IMR-90 (cell line): ENCODE results near the gene SAP30BP. TPM values are rescaled to one million over a fixed set of nuclear protein-coding genes. Genes with fewer than 3 reads are reported as not detected.

Source experiments
- ATAC-seq: fragments of 200-7000 bp; cut with Tn5 transposase; 2 replicates; pipeline ENCODE4 v1.9.1; 2020; ENCODE audit warnings: low read depth, mild to moderate bottlenecking, moderate library complexity
- BruUV-seq: library from RNA; stranded (reverse); fragments of 400-500 nt; replicated peaks from 2 replicates; lab custom pipeline; 2021; lab: Mats Ljungman, UMichigan
- CTCF ChIA-PET: fragments of 300-600 bp; formaldehyde crosslinking; extraction: SDS; loops from one replicate; lab custom pipeline; 2021; ENCODE audit warnings: antibody characterized with exemption; lab: Yijun Ruan, JAX
- POLR2A ChIA-PET: fragments of 300-600 bp; sonication (Branson Sonifier 250); formaldehyde crosslinking; loops from one replicate; lab custom pipeline; 2022; ENCODE audit warnings: antibody characterized with exemption; ENCODE audit not compliant: unreplicated experiment; lab: Charles Lee
- DNase-seq: peaks from one replicate; pipeline ENCODE4 v3.0.0; 2013
- H2AFZ ChIP-seq: replicated peaks from 2 replicates; pipeline ENCODE3; 2013; ENCODE audit warnings: low read length, mild to moderate bottlenecking; ENCODE audit not compliant: poor library complexity
- H2AK5ac ChIP-seq: 2 replicates; pipeline ENCODE4 v1.6.1; 2013; ENCODE audit warnings: low read depth, low read length, inconsistent platforms
- H2AK9ac ChIP-seq: replicated peaks from 2 replicates; pipeline ENCODE3; 2013; ENCODE audit warnings: mild to moderate bottlenecking, low read depth, low read length, moderate library complexity; ENCODE audit not compliant: poor library complexity
- H2BK120ac ChIP-seq: 2 replicates; pipeline ENCODE4 v1.6.1; 2013; ENCODE audit warnings: low read depth, low read length, inconsistent platforms
- H2BK15ac ChIP-seq: 3 replicates; pipeline ENCODE4 v1.6.1; 2013; ENCODE audit warnings: low read depth, low read length, inconsistent platforms
- H2BK20ac ChIP-seq: 2 replicates; pipeline ENCODE4 v1.6.1; 2013; ENCODE audit warnings: low read depth, mild to moderate bottlenecking, inconsistent platforms, low read length, moderate library complexity
- H2BK5ac ChIP-seq: 2 replicates; pipeline ENCODE4 v1.6.1; 2013; ENCODE audit warnings: mild to moderate bottlenecking, low read depth, low read length, inconsistent platforms; ENCODE audit not compliant: poor library complexity, severe bottlenecking
- H3K14ac ChIP-seq: replicated peaks from 2 replicates; pipeline ENCODE4 v1.6.1; 2013; ENCODE audit warnings: low read depth, low read length, inconsistent platforms
- H3K18ac ChIP-seq: 2 replicates; pipeline ENCODE4 v1.6.1; 2013; ENCODE audit warnings: low read depth, low read length, control low read depth
- H3K23ac ChIP-seq: 2 replicates; pipeline ENCODE4 v1.6.1; 2013; ENCODE audit warnings: low read depth, low read length, inconsistent platforms
- H3K27ac ChIP-seq: 2 replicates; pipeline ENCODE4 v1.5.1; 2013; ENCODE audit warnings: mild to moderate bottlenecking, control low read depth, low read length; ENCODE audit not compliant: insufficient read depth
- H3K27me3 ChIP-seq: 2 replicates; pipeline ENCODE4 v1.6.1; 2013; ENCODE audit warnings: low read length; ENCODE audit not compliant: control insufficient read depth, insufficient read depth
- H3K36me3 ChIP-seq: 2 replicates; pipeline ENCODE4 v1.6.1; 2013; ENCODE audit warnings: low read length, mixed read lengths; ENCODE audit not compliant: control insufficient read depth, insufficient read depth
- H3K4ac ChIP-seq: 2 replicates; pipeline ENCODE4 v1.6.1; 2013; ENCODE audit warnings: low read depth, low read length, inconsistent platforms
- H3K4me1 ChIP-seq: 2 replicates; pipeline ENCODE4 v1.6.1; 2013; ENCODE audit warnings: low read length, mixed read lengths; ENCODE audit not compliant: control insufficient read depth, insufficient read depth
- H3K4me2 ChIP-seq: 2 replicates; pipeline ENCODE4 v1.6.1; 2013; ENCODE audit warnings: low read depth, mild to moderate bottlenecking, control low read depth, low read length, moderate library complexity
- H3K4me3 ChIP-seq: 2 replicates; pipeline ENCODE4 v1.5.1; 2013; ENCODE audit warnings: low read depth, mild to moderate bottlenecking, control low read depth, low read length, moderate library complexity; ENCODE audit not compliant: insufficient read depth
- H3K56ac ChIP-seq: 2 replicates; pipeline ENCODE4 v1.6.1; 2013; ENCODE audit warnings: low read length, inconsistent platforms; ENCODE audit not compliant: insufficient read depth; ENCODE audit errors: extremely low read depth
- H3K79me1 ChIP-seq, 2 experiments: 2 replicates each; pipeline ENCODE4 v1.6.1; 2013; ENCODE audit warnings: low read length in 2 of 2, inconsistent platforms in 1 of 2, low read depth in 1 of 2
- H3K9ac ChIP-seq: 2 replicates; pipeline ENCODE4 v1.6.1; 2013; ENCODE audit warnings: low read depth, low read length, control low read depth
- H3K9me1 ChIP-seq: 2 replicates; pipeline ENCODE4 v1.6.1; 2013; ENCODE audit warnings: low read length, inconsistent platforms; ENCODE audit not compliant: insufficient read depth
- H3K9me3 ChIP-seq: 2 replicates; pipeline ENCODE4 v1.6.1; 2013; ENCODE audit warnings: low read length; ENCODE audit not compliant: control insufficient read depth, insufficient read depth
- H4K20me1 ChIP-seq: 2 replicates; pipeline ENCODE4 v1.6.1; 2013; ENCODE audit warnings: low read length, inconsistent platforms; ENCODE audit not compliant: insufficient read depth
- H4K5ac ChIP-seq: 2 replicates; pipeline ENCODE4 v1.6.1; 2013; ENCODE audit warnings: mild to moderate bottlenecking, low read depth, low read length, control low read depth
- H4K8ac ChIP-seq, 2 experiments: 2 replicates each; pipeline ENCODE4 v1.6.1; 2013; ENCODE audit warnings: low read depth in 2 of 2, low read length in 2 of 2, control low read depth in 1 of 2, inconsistent platforms in 1 of 2
- H4K91ac ChIP-seq: 2 replicates; pipeline ENCODE4 v1.6.1; 2013; ENCODE audit warnings: low read depth, low read length, inconsistent platforms; ENCODE audit not compliant: insufficient read depth
- BHLHE40 ChIP-seq: fragments of 150-350 bp; IDR thresholded peaks from 2 replicates; pipeline ENCODE4 v1.6.1; 2016; ENCODE audit warnings: mild to moderate bottlenecking, low read depth, low read length
- CEBPB ChIP-seq: IDR thresholded peaks from 2 replicates; pipeline ENCODE4 v1.6.1; 2012; ENCODE audit warnings: low read depth, low read length, improper control_type of control experiment
- CHD1 ChIP-seq: IDR thresholded peaks from 2 replicates; pipeline ENCODE4 v1.6.1; 2012; ENCODE audit warnings: low read depth, low read length, improper control_type of control experiment
- CTCF ChIP-seq: conservative IDR thresholded peaks from 2 replicates; pipeline ENCODE4 v1.5.1; 2012; ENCODE audit warnings: mild to moderate bottlenecking, low read depth, low read length, improper control_type of control experiment
- ELK1 ChIP-seq: fragments of 150-350 bp; IDR thresholded peaks from 2 replicates; pipeline ENCODE4 v1.6.1; 2016; ENCODE audit warnings: low read depth, mild to moderate bottlenecking, low read length, moderate library complexity, borderline replicate concordance
- FOS ChIP-seq: fragments of 150-350 bp; IDR thresholded peaks from 2 replicates; pipeline ENCODE4 v1.6.1; 2016; ENCODE audit warnings: low read depth, low read length
- MAFK ChIP-seq: IDR thresholded peaks from 2 replicates; pipeline ENCODE4 v1.6.1; 2012; ENCODE audit warnings: low read depth, low read length, improper control_type of control experiment
- MAZ ChIP-seq: IDR thresholded peaks from 2 replicates; pipeline ENCODE4 v1.6.1; 2012; ENCODE audit warnings: low read depth, mild to moderate bottlenecking, low read length, improper control_type of control experiment, moderate library complexity, borderline replicate concordance
- MXI1 ChIP-seq: IDR thresholded peaks from 2 replicates; pipeline ENCODE4 v1.6.1; 2012; ENCODE audit warnings: low read depth, mild to moderate bottlenecking, low read length, moderate library complexity, borderline replicate concordance
- NFE2L2 ChIP-seq: fragments of 150-350 bp; IDR thresholded peaks from 2 replicates; pipeline ENCODE4 v1.6.1; 2016; ENCODE audit warnings: low read depth, mild to moderate bottlenecking, low read length
- POLR2A ChIP-seq: IDR thresholded peaks from 2 replicates; pipeline ENCODE4 v1.6.1; 2012; ENCODE audit warnings: mild to moderate bottlenecking, low read depth, low read length
- RAD21 ChIP-seq: IDR thresholded peaks from 2 replicates; pipeline ENCODE4 v1.6.1; 2012; ENCODE audit warnings: low read length, improper control_type of control experiment
- RCOR1 ChIP-seq: IDR thresholded peaks from 2 replicates; pipeline ENCODE4 v1.6.1; 2012; ENCODE audit warnings: mild to moderate bottlenecking, low read length, improper control_type of control experiment; ENCODE audit not compliant: insufficient replicate concordance
- RFX5 ChIP-seq: IDR thresholded peaks from 2 replicates; pipeline ENCODE4 v1.8.0; 2012; ENCODE audit warnings: low read depth, mild to moderate bottlenecking, low read length, moderate library complexity
- SMC3 ChIP-seq: fragments of 150-350 bp; IDR thresholded peaks from 2 replicates; pipeline ENCODE4 v1.6.1; 2016; ENCODE audit warnings: low read depth, mild to moderate bottlenecking, antibody characterized with exemption, low read length, moderate library complexity
- USF2 ChIP-seq: fragments of 150-350 bp; IDR thresholded peaks from 2 replicates; pipeline ENCODE4 v1.6.1; 2017; ENCODE audit warnings: mild to moderate bottlenecking, antibody characterized with exemption, low read length, low read depth
- WGBS, 2 experiments: methylation state at CpG; one replicate each; pipeline versions ENCODE4 v1.1.5 to v1.1.7; 2013; ENCODE audit warnings: missing lambda C conversion rate in 2 of 2; ENCODE audit not compliant: insufficient read length in 1 of 2; ENCODE audit errors: extremely low coverage in 2 of 2; 5-methylcytosine and 5-hydroxymethylcytosine counted together
- dilution Hi-C: fragments of 300-500 bp; cut with HindIII; formaldehyde crosslinking; loops from one replicate; pipeline ENCODE4 v1.14.3; 2018; ENCODE audit warnings: low sequenced_read_pairs; ENCODE audit not compliant: unreplicated experiment
- in situ Hi-C: fragments of 300-500 bp; cut with MboI; formaldehyde crosslinking; loops from 3 replicates; pipeline ENCODE4 v1.14.3; 2019; ENCODE audit warnings: low sequenced_read_pairs, inconsistent platforms, mixed read lengths
- intact Hi-C: fragments of 100-400 bp; cut with micrococcal nuclease; formaldehyde crosslinking; loops from 2 replicates; pipeline ENCODE4 v1.10.0; 2022
- polyA plus RNA-seq, 3 experiments: library from polyadenylated mRNA; depleted of rRNA; stranded (reverse); fragments of >200 nt; gene quantifications; 2 replicates each; pipeline ENCODE4 v1.2.3, GENCODE V29; 2012; ENCODE audit warnings: low replicate concordance in 1 of 3
- total RNA-seq: library from RNA; depleted of rRNA; stranded (reverse); fragments of >200 nt; gene quantifications from 2 replicates; pipeline ENCODE4 v1.2.3, GENCODE V29; 2012

The SAP30BP gene
- total and polyA plus RNA-seq, 2 of the 4 experiments (the other 2 are of a cell fraction): 70.4 to 139 TPM

- no peak overlapping the region for H2AFZ ChIP-seq
- WGBS, 2 experiments: no CpG with 5 or more reads among the region's 7 CpGs
- TF ChIP-seq CHD1 (no peak), USF2 (no peak), CEBPB (no peak), ELK1 (no peak), NFE2L2 (no peak), CTCF (no peak), MAZ (no peak), RAD21 (no peak), RCOR1 (no peak), MXI1 (no peak), BHLHE40 (no peak), POLR2A (no peak), RFX5 (no peak), MAFK (no peak), FOS (no peak), SMC3 (no peak)
- H2AK9ac ChIP-seq: no peak overlapping the region
- no peak overlapping the region for H3K56ac ChIP-seq
- no peak overlapping the region for H2BK15ac ChIP-seq
- no peak overlapping the region for H2BK20ac ChIP-seq
- no peaks in the 10 kb centered on the region for H3K27me3 ChIP-seq
- peaks cover 14% of the 10 kb centered on the region for H3K36me3 ChIP-seq
- H4K8ac ChIP-seq: no peak overlapping the region
- no TSS peak for BruUV-seq
- H4K91ac ChIP-seq: no peak overlapping the region
- no peaks in the 10 kb centered on the region; a peak in 1 of 4 replicates for H3K79me1 ChIP-seq
- H3K18ac ChIP-seq: no peak overlapping the region
- H3K4me3 ChIP-seq: no peak overlapping the region
- no peaks in the 10 kb centered on the region for H3K9me3 ChIP-seq
- intact Hi-C loops: no loop called here
- no peak overlapping the region for H2BK120ac ChIP-seq
- no peaks in the 10 kb centered on the region for H3K9me1 ChIP-seq
- no peak overlapping the region for H3K4ac ChIP-seq
- CTCF ChIA-PET: interaction anchor here (5.1 kb wide), 1 partner anchor 9 kb away, joined by 30 read pairs; the partner anchor contains the start of gene SMIM5
- ATAC-seq (no peak), DNase-seq (no peak)
- H3K14ac ChIP-seq: no peak overlapping the region
- no peak overlapping the region for H3K23ac ChIP-seq
- no peak overlapping the region for H3K9ac ChIP-seq
- H3K4me1 ChIP-seq: no peaks in the 10 kb centered on the region
- no peak overlapping the region for H4K5ac ChIP-seq
- no peak overlapping the region for H2BK5ac ChIP-seq
- no peak overlapping the region for H3K27ac ChIP-seq
- H4K20me1 ChIP-seq: no peaks in the 10 kb centered on the region; the same call in 1 of the 2 replicates
- POLR2A ChIA-PET: no interaction called here
- H3K4me2 ChIP-seq: no peak overlapping the region
- dilution Hi-C loops: no loop called here
- in situ Hi-C loops: no loop called here
- H2AK5ac ChIP-seq: no peak overlapping the region
Measured at GRCh38 chr17:75642182-75642783, 24.9 kb upstream of the SAP30BP start.
